CD4-positive, alpha-beta T cell treated with Interleukin-12 subunit alpha and Interleukin-12 subunit beta, for 1 hour (primary cell): ENCODE data around the gene EQTN.
"Not testable (repeated sequence)": the region's sequence is repeated elsewhere in the genome, so short reads cannot be mapped to it uniquely, and the experiment has no call there.

Source experiments
- DNase-seq: peaks from one replicate; pipeline ENCODE4 v3.0.0-alpha.2; 2020

EQTN gene

DNA sequence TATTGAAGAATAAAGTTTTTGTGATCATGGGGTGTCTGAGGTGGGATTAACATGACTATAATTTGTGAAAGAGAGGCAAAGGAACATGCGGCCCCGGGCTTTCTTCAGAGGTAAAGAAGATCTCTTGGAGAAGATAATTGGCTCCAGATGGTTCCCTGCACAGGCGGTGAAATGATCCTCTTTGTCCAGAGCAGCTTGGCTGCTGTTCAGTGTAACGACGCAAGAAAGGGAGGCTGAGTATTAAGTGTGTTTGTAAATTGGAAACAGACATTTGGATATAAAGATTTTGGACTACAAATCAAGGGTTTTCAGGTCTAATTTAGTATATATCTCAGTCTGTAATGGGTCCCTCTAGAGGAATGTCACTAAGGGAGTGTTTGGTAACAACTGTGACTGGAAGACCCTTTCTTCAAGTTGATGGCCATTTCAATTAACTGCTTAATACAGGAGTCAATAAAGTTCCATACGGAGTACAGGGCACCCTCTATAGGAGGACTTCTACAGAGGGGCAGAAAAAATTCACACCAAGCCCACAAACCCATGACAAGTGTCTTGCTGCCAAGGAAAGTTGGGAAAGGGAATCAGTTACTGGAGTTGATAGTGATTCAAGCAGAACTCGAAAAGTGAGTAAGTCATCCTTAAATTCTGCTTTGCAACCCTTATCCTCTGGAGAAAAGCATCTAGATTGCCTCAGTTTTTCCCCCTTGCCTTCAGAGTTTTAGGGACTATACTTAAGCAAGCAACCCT, 4.1 kb downstream of the EQTN start:
- DNase-seq: no peak

DNA sequence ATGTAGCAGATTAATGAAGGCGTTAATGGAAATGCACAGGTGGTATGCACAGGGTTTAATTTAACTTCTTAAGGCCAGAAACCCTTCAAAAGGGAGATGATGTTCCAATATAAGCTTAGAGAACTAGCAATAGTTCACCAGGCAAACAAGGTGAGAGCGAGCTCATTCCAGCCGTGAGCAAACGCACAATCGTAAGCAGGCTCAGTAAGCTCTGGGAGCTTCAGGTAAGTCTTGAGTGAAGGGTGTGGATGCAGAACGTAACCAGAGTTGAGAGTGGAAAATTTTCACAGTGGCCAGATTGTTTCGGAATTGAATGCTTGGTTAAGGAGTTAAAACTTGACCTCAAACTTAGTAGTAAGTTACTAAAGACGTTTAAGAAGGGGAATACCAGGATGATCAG, 5.7 kb downstream of the EQTN start:
- DNase-seq: no peak

GRCh38 chr9:27282269-27282668, 14.7 kb downstream of the EQTN start:
- DNase-seq: no peak

GRCh38 chr9:27280860-27281259, 16.1 kb downstream of the EQTN start:
- no peak for DNase-seq

DNA sequence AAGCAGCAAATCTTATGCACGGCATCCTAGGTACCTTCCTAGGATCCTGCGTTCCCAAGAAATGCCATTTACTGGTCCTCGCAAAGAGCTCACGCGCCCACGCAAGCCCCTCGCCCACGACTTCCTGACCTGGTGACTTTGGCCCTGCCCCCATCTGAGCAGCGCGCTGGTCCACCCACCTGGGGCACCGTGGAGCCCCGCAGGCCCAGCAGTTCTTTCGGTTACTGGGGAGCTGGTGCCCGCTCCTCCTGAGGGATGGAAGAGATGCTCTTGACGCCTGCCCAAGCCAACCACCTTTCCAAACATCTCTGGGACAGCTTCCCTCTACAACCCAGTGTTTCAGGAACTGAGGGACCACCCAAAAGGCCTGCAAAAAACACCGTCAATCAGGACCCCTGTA, 16.7 kb downstream of the EQTN start:
- no peak for DNase-seq

- DNase-seq: no peak
These were observed 17.3 kb downstream of the EQTN start for GRCh38 chr9:27279611-27280010.

DNA sequence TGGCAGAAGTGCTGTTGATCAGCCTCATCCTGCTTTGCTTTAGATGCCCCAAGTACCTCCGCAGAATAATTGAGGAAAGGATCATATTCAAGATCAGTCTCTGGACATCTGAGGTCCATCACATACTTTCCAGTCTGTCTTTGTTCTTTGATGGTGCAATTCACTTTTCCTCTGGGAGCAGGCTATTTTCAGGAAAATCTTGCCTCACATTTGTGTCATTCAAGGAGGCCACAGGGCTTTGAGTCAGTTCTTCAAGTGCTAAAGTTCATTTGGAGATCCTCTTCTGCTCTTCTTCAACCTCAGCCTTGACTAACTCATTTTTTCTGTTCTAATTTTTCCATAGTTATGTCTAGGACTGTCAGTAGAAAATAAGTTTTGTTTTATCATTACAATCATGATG, 18.6 kb downstream of the EQTN start:
- DNase-seq: no peak

GRCh38 chr9:27276193-27277030, 20.5 kb downstream of the EQTN start:
- peak; percentile 42 for DNase-seq

DNA sequence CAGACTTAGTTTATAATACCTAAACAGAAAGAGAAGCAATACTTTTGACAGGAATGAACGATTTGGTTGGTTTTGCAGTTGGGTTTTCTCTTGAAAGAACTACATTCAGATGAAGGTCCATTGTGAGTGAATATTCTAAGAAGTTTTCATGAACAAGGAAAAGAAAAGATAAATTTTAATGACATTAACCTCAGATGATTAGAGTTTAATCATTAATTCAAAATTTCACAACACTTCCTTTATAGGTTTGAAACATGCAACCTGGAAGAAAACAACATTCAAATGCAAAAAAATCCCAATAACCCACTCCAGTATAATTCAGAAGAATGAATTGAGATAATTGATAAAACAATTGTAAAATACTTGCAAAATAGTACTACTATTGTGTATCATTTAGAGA, 23.8 kb downstream of the EQTN start:
- no peak for DNase-seq

DNA sequence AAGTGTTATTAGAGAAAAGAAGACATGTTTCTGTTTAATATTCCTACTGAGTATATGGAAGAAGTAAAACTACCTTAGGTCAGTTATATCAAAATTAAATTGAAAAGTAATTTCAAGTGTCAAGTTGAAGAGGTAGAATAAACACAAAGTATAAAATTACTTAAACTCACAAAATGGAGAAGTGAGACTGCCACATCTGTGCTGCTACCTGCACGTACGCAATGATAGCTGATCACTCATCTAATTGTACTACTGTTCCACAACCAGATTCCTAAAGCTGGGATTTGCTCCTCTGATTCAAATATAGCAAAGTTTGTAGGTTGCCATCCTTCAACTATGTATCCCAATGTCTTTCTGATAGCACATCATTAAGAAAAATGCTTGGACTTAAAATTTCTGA, 24.8 kb downstream of the EQTN start:
- no peak for DNase-seq

DNA sequence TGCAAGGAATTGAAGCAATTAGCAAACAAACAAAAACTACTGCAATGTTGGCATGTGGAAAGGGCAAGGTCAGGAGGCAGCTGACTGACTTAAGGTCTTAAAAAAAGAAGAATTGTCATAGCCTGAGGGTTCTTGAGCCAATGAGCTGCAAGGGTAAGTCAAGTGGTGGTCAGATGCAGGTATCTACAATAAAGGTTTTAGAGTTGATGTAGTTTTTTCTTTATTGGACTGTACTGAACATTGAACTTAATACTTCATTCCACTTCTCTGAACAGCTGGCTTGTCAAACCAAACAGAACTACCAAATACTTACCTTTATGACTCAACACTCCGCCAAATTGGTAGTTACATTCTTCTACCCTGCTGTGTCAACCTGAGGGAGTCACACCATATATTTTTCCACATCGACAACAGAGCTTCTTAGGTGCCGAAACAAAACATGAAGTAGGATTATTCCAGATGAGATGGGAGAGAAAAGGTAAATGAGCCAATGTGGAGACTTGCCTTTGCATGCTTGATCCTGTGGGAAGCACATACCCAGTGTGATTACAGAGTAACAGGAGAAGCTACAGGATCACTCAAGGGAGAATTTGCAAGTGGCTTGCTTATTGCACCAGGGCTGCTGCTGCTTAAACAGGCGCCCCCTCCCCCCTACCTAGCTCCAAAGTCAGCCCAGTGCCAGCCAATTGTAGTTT, 35.3 kb downstream of the EQTN start:
- DNase-seq: no peak

DNA sequence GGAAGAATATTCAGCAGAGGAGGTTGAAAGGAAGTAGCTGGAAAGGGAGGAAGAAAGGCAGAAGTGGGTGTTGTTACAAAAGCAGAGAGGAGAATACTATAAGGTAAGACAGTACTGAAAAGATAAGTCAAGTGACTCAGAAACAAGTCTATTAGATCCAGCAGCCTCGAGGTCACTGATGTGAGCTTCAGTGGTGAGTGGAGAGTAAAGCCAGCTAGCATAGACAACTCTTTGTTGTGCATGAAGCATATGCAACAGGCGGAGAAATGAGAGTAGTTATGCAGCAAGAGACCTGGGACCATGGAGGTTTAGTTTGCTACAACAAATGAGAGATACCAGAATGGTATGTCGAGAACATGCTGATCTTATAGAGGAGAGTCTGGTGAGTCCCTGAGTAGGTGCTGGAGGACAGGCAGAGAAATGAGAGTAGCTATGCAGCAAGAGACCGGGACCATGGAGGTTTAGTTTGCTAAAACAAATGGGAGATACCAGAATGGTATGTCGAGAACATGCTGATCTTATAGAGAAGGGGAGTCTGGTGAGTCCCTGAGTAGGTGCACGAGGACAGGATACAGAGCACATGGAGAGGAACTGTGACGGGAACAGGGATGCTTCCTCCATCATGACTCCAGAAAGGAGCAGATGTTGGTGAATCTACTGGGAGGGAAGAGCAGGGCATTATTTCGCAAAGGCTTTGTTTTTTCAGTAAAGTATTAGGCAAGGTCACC, 36.0 kb downstream of the EQTN start:
- no peak for DNase-seq

DNA sequence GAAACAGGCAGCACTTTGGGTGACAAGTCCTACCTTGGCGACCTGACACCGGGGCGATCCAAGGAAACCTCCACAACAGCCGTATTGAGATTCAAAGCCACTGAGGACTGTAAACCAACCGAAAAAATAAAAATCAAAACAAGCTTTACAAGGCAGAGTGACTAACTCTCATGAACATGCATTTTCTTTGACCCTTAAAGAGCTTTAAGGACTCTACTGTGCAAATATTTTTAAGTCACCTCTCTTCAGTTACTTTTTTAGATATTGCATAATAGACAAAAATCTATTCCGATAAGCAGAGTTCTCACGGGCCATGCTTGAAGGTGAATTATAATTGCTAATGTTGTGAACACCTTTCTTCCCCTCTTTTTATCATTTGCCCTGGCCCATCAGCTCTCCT, 38.3 kb downstream of the EQTN start:
- DNase-seq: no peak

DNA sequence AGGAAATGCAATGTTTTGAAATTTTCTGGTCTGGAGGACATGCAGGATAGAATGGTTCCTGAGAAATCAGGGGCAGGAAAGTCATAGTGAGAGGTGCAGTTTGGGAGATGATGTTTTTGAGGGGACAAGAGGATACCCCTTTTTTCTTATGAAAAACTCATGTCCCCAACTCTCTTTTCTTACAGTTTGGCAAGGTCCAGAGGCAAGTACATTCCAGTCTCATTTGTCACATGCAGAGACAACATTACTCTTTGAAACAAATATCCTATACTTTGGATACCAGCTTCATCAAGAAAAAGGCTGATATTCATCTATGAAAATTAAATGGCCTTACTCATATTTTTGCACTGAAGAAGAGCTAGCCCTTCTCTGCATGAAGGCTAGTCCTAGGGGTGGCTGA, 48.2 kb downstream of the EQTN start:
- no peak for DNase-seq

GRCh38 chr9:27247756-27248155, 49.2 kb downstream of the EQTN start:
- DNase-seq: no peak

DNA sequence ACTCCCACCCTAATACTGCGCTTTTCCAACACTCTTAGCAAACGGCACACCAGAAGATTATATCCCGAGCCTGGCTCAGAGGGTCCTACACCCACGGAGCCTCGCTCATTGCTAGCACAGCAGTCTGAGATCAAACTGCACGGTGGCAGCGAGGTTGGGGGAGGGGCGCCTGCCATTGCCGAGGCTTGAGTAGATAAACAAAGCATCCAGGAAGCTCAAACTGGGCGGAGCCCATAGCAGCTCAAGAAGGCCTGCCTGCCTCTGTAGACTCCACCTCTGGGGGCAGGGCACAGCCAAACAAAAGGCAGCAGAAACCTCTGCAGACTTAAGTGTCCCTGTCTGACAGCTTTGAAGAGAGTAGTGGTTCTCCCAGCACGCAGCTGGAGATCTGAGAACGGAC, 57.3 kb downstream of the EQTN start:
- not testable (repeated sequence) for DNase-seq
